GM12801 (cell line): ENCODE measurements around the gene PHKA2.

Experiments used
- CTCF ChIP-seq: IDR thresholded peaks from one replicate; pipeline ENCODE4 v1.5.1; 2011; ENCODE audit warnings: control low read depth; ENCODE audit not compliant: insufficient read length; ENCODE audit errors: extremely low read depth

PHKA2 gene

GRCh38 chrX:18924507-18925088 lies 59.3 kb downstream of the PHKA2 start:
- TF ChIP-seq CTCF, result no peak

- TF ChIP-seq CTCF, result no peak
Observed at GRCh38 chrX:18920566-18920965, 63.3 kb downstream of the PHKA2 start.

- no peak for TF ChIP-seq CTCF
Observed at GRCh38 chrX:18920079-18920478, 63.8 kb downstream of the PHKA2 start.

GRCh38 chrX:18917831-18918230 lies 66.1 kb downstream of the PHKA2 start:
- no peak for TF ChIP-seq CTCF

- TF ChIP-seq CTCF, result no peak
Observed at GRCh38 chrX:18906286-18906685, 77.6 kb downstream of the PHKA2 start.

- no peak for TF ChIP-seq CTCF
Observed at GRCh38 chrX:18900401-18900976, 83.4 kb downstream of the PHKA2 start.

- TF ChIP-seq CTCF, result no peak
Observed at GRCh38 chrX:18899796-18900380, 84.0 kb downstream of the PHKA2 start.
